SK-N-SH (cell line): Measurements from ENCODE around the gene CRMP1. TPM values are rescaled to one million over a fixed set of nuclear protein-coding genes. Genes with fewer than 3 reads are reported as not detected.

ENCODE experiments used
- CTCF ChIA-PET: fragments of 300-600, 350-600 bp; formaldehyde crosslinking; extraction: SDS; loops from one replicate; lab custom pipeline; 2021; lab: Yijun Ruan, JAX
- POLR2A ChIA-PET: fragments of 350-600 bp; sonication (Branson Sonifier 250); formaldehyde crosslinking; extraction: SDS; loops from one replicate; lab custom pipeline; 2020; ENCODE audit warnings: antibody characterized with exemption, inconsistent platforms; lab: Yijun Ruan, JAX
- DNase-seq: peaks from one replicate; pipeline ENCODE4 v3.0.0; 2012
- H2AFZ ChIP-seq: fragments of 200-600 bp; sonication (generic); 2 replicates; pipeline ENCODE4 v1.8.1; 2016; ENCODE audit warnings: antibody characterized with exemption, mild to moderate bottlenecking, low read depth
- H3F3A ChIP-seq: fragments of 200-600 bp; sonication (generic); replicated peaks from 2 replicates; pipeline ENCODE3; 2016; ENCODE audit warnings: antibody characterized with exemption, mild to moderate bottlenecking; ENCODE audit not compliant: insufficient read depth
- H3K27ac ChIP-seq, 2 experiments: fragments of 200-500 bp in 1 of 2; fragments of 200-600 bp in 1 of 2; sonication (Bioruptor generic) in 1 of 2; sonication (generic), shearing (Covaris generic) in 1 of 2; 2 replicates each; pipeline versions ENCODE4 v1.5.1 to v1.6.1; 2014 to 2016; ENCODE audit warnings: low read depth in 2 of 2, inconsistent platforms in 1 of 2, low read length in 1 of 2, mild to moderate bottlenecking in 1 of 2, mixed read lengths in 1 of 2
- H3K27me3 ChIP-seq: fragments of 200-600 bp; sonication (generic), shearing (Covaris generic); 2 replicates; pipeline ENCODE4 v1.6.1; 2016; ENCODE audit warnings: mixed run types; ENCODE audit not compliant: insufficient read depth
- H3K36me3 ChIP-seq, 2 experiments: fragments of 200-500 bp in 1 of 2; fragments of 200-600 bp in 1 of 2; sonication (Bioruptor generic) in 1 of 2; sonication (generic) in 1 of 2; replicated peaks in 1 of 2; 2 replicates each; pipeline versions ENCODE3 to v1.5.1; 2014 to 2016; ENCODE audit warnings: low read length in 1 of 2, mild to moderate bottlenecking in 1 of 2; ENCODE audit not compliant: insufficient read depth in 2 of 2, control insufficient read depth in 1 of 2
- H3K4me1 ChIP-seq, 2 experiments: fragments of 200-500 bp in 1 of 2; fragments of 200-600 bp in 1 of 2; sonication (Bioruptor generic) in 1 of 2; sonication (generic), shearing (Covaris generic) in 1 of 2; 2 replicates each; pipeline versions ENCODE4 v1.5.1 to v1.6.1; 2014 to 2016; ENCODE audit warnings: low read depth in 1 of 2, low read length in 1 of 2, mixed run types in 1 of 2; ENCODE audit not compliant: insufficient read depth in 2 of 2, control insufficient read depth in 1 of 2
- H3K4me2 ChIP-seq: fragments of 200-600 bp; sonication (generic), shearing (Covaris generic); 2 replicates; pipeline ENCODE4 v1.6.1; 2017; ENCODE audit warnings: mixed run types
- H3K4me3 ChIP-seq, 2 experiments: fragments of 200-500 bp in 1 of 2; fragments of 200-600 bp in 1 of 2; sonication (Bioruptor generic) in 1 of 2; sonication (generic), shearing (Covaris generic) in 1 of 2; 2 replicates each; pipeline versions ENCODE4 v1.5.1 to v1.8.1; 2014 to 2016; ENCODE audit warnings: low read depth in 2 of 2, inconsistent platforms in 1 of 2, low read length in 1 of 2, mild to moderate bottlenecking in 1 of 2, mixed read lengths in 1 of 2, moderate library complexity in 1 of 2
- H3K79me2 ChIP-seq: fragments of 200-600 bp; sonication (generic); 2 replicates; pipeline ENCODE4 v1.8.1; 2017; ENCODE audit warnings: mild to moderate bottlenecking; ENCODE audit not compliant: insufficient read depth
- H3K9ac ChIP-seq: fragments of 200-600 bp; sonication (generic); 2 replicates; pipeline ENCODE4 v1.6.1; 2017; ENCODE audit warnings: mixed run types
- H3K9me2 ChIP-seq: fragments of 200-600 bp; sonication (generic); 2 replicates; pipeline ENCODE4 v1.6.1; 2017; ENCODE audit warnings: mixed run types
- H3K9me3 ChIP-seq: fragments of 200-600 bp; sonication (generic); 2 replicates; pipeline ENCODE4 v1.6.1; 2017; ENCODE audit warnings: mixed run types, mild to moderate bottlenecking, moderate library complexity
- H4K20me1 ChIP-seq: fragments of 200-600 bp; sonication (generic); 2 replicates; pipeline ENCODE4 v1.6.1; 2017; ENCODE audit warnings: mild to moderate bottlenecking, mixed run types; ENCODE audit not compliant: insufficient read depth
- ELF1 ChIP-seq: IDR thresholded peaks from 2 replicates; pipeline ENCODE4 v1.4.0; 2012
- EP300 ChIP-seq, 2 experiments: IDR thresholded peaks; 2 replicates each; pipeline versions ENCODE4 v1.4.0 to v1.6.1; 2012; ENCODE audit warnings: borderline replicate concordance in 1 of 2, low read depth in 1 of 2, low read length in 1 of 2
- FOSL2 ChIP-seq: IDR thresholded peaks from 2 replicates; pipeline ENCODE4 v1.4.0; 2012; ENCODE audit warnings: low read depth, mild to moderate bottlenecking, moderate library complexity, borderline replicate concordance
- FOXM1 ChIP-seq: IDR thresholded peaks from 2 replicates; pipeline ENCODE4 v1.4.0; 2012; ENCODE audit warnings: low read depth, mild to moderate bottlenecking
- GATA2 ChIP-seq: sonication (generic); formaldehyde crosslinking; IDR thresholded peaks from 2 replicates; pipeline ENCODE4 v1.5.0; 2020; ENCODE audit warnings: mild to moderate bottlenecking, missing genetic modification reagents
- JUND ChIP-seq: IDR thresholded peaks from 2 replicates; pipeline ENCODE4 v1.4.0; 2012
- MEF2A ChIP-seq: IDR thresholded peaks from 2 replicates; pipeline ENCODE4 v1.4.0; 2012; ENCODE audit warnings: low read depth, borderline replicate concordance
- RAD21 ChIP-seq: IDR thresholded peaks from 2 replicates; pipeline ENCODE4 v1.6.1; 2012; ENCODE audit warnings: mild to moderate bottlenecking, low read length
- RCOR1 ChIP-seq: fragments of 150-350 bp; IDR thresholded peaks from 2 replicates; pipeline ENCODE4 v1.6.1; 2017; ENCODE audit warnings: antibody characterized with exemption, low read length
- SIN3A ChIP-seq: IDR thresholded peaks from 2 replicates; pipeline ENCODE4 v1.6.1; 2012; ENCODE audit warnings: low read depth, mild to moderate bottlenecking, low read length, moderate library complexity, borderline replicate concordance
- SMC3 ChIP-seq: IDR thresholded peaks from 2 replicates; pipeline ENCODE4 v1.6.1; 2012; ENCODE audit warnings: low read depth, low read length, improper control_type of control experiment
- WGBS: methylation state at CpG from one replicate; pipeline ENCODE4 v1.1.6; 2017; ENCODE audit warnings: low lambda C conversion rate; 5-methylcytosine and 5-hydroxymethylcytosine counted together
- polyA plus RNA-seq, 3 experiments: library from polyadenylated mRNA; depleted of rRNA; stranded (reverse); fragments of >200 nt; gene quantifications; 2 replicates each; pipeline ENCODE4 v1.2.3, GENCODE V29; 2012
- TF ChIP-seq, protein P1 (sequence below): fragments of 150-350 bp; IDR thresholded peaks from 2 replicates; pipeline ENCODE4 v1.6.1; 2017; ENCODE audit warnings: antibody characterized with exemption, low read length, low read depth, borderline replicate concordance
- TF ChIP-seq, protein P2 (sequence below): IDR thresholded peaks from 2 replicates; pipeline ENCODE4 v1.4.0; 2012; ENCODE audit warnings: low read depth

Gene CRMP1
- polyA plus RNA-seq, 1 of the 3 experiments (the other 2 are of a cell fraction): 3.4 TPM

DNA sequence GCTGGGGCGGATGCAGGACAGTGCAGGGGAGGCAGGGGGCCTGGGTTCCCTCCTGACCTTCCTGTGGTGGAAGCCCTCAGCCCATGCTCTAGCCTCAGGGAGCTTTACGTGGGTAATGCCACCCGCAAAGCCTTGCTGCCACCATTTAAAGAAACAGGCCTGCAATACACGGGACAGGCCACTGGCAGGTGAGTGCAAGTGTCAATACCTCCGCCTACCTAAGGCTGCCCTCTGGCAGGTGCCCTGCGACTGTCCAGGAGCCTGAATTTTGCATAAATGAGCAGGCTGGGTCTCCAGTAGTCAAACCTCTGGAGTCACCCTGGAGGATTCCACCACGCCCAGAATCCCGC lies 5.9 kb downstream of the CRMP1 start (continued):
- TF ChIP-seq EP300 (IDR thresholded peaks at IDR 0.05; ENCODE audit: borderline replicate concordance in 1 of 2, low read depth in 1 of 2, low read length in 1 of 2): no peak
- TF ChIP-seq, protein P1, sequence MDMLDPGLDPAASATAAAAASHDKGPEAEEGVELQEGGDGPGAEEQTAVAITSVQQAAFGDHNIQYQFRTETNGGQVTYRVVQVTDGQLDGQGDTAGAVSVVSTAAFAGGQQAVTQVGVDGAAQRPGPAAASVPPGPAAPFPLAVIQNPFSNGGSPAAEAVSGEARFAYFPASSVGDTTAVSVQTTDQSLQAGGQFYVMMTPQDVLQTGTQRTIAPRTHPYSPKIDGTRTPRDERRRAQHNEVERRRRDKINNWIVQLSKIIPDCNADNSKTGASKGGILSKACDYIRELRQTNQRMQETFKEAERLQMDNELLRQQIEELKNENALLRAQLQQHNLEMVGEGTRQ: no peak

DNA sequence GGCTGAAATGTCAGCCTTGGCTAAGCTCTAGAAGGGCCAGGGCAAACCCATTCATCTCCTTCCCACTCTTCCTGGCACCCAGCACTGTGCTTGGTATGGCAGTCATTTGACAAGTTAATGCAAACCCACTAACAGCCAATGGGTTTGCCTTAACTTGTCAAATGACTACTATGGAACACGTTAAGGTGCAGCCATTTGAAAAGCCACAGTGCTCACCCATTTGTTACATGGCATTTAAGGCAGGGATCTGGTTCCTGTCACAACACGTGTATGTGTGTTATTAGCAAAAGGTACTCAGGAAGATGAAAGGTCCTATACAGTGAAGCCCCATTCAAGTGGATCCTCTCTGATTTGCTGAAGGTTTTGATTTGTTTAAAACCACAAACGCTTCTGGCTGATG lies 7.2 kb downstream of the CRMP1 start:
- Histone ChIP-seq H3K4me1 (peaks cover 0 to 37% of the 10 kb centered on the region in 2 experiments; a peak in 1 of 4 replicates), H3F3A (no peaks in the 10 kb centered on the region), H3K4me3 (no peak overlapping the region; a peak in 1 of 4 replicates), H3K4me2 (no peak overlapping the region), H3K27ac (no peak overlapping the region), H3K36me3 (no peaks in the 10 kb centered on the region), H4K20me1 (no peaks in the 10 kb centered on the region), H3K9me2 (no peaks in the 10 kb centered on the region), H3K9me3 (no peaks in the 10 kb centered on the region), H3K79me2 (no peaks in the 10 kb centered on the region), H2AFZ (no peak overlapping the region), H3K27me3 (peaks cover 12% of the 10 kb centered on the region; the same call in 1 of the 2 replicates), H3K9ac (no peak overlapping the region)
- no peak for DNase-seq
- CTCF ChIA-PET: interaction anchor here (1.2 to 1.9 kb wide), 2 partner anchors 9 to 94 kb away, joined by 3 to 6 read pairs; no protein-coding TSS in a partner anchor
- 66% methylated on average over 3 of the region's 3 CpGs for WGBS
- POLR2A ChIA-PET: no interaction called here
- TF ChIP-seq GATA2 (CRISPR knock-in tag) (no peak), MEF2A (no peak), FOSL2 (no peak), JUND (no peak), ELF1 (no peak), FOXM1 (no peak), RCOR1 (no peak), EP300 (IDR thresholded peaks at IDR 0.05; ENCODE audit: borderline replicate concordance in 1 of 2, low read depth in 1 of 2, low read length in 1 of 2) (no peak), RAD21 (no peak)
- TF ChIP-seq, protein P1: no peak

DNA sequence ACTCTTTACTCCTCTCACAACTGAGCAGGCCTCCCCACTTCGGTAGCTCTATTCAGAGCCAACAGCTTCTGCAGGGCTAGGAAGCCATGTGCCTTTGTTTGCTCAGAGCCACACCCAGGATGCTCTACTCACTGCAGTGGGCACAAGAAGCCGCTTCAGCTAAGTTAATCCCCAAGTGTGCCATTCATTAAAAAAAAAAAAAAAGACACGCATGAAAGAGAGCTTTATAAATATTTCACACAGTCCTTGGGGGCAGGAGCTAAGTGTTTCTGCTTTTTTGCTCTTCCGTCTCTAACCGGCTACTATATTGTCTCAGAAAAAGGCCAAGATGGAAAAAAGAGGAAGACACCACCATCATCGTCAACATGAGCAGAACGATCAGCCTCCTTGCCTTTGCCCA lies 8.1 kb downstream of the CRMP1 start:
- 63% methylated on average over 7 of the region's 7 CpGs for WGBS
- H3K27me3 ChIP-seq: 0 out of 2 replicates have a peak, but pooled peaks cover 10% of the 10 kb centered on the region
- TF ChIP-seq SIN3A (no peak), JUND (no peak), GATA2 (CRISPR knock-in tag) (no peak), SMC3 (no peak)
- TF ChIP-seq, protein P2, sequence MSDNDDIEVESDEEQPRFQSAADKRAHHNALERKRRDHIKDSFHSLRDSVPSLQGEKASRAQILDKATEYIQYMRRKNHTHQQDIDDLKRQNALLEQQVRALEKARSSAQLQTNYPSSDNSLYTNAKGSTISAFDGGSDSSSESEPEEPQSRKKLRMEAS: no peak
- TF ChIP-seq, all 33 proteins: peak for 0
- no peak overlapping the region for H3K9ac ChIP-seq
- H4K20me1 ChIP-seq: no peaks in the 10 kb centered on the region; the same call in 1 of the 2 replicates
- ChIA-PET POLR2A (no interaction called here), CTCF (interaction anchor here (1.2 kb wide), 1 partner anchor 95 kb away, joined by 3 read pairs; no protein-coding TSS in a partner anchor)
- H3K4me2 ChIP-seq: no peak overlapping the region
- H2AFZ ChIP-seq: no peak overlapping the region
- no peaks in the 10 kb centered on the region for H3K79me2 ChIP-seq
- H3K27ac ChIP-seq: no peak overlapping the region
- no peak for DNase-seq
- H3K4me1 ChIP-seq: peaks cover 0 to 33% of the 10 kb centered on the region in 2 experiments; a peak in 1 of 4 replicates
- H3K9me2 ChIP-seq: no peaks in the 10 kb centered on the region
- no peaks in the 10 kb centered on the region for H3F3A ChIP-seq
- H3K36me3 ChIP-seq: no peaks in the 10 kb centered on the region
- H3K4me3 ChIP-seq: no peak overlapping the region
- no peaks in the 10 kb centered on the region for H3K9me3 ChIP-seq
